GM12892 (cell line): Measurements from ENCODE around the gene PTPN13.
"Not testable (repeated sequence)": the region's sequence is repeated elsewhere in the genome, so short reads cannot be mapped to it uniquely, and the experiment has no call there.

Source experiments
- DNase-seq: peaks from one replicate; pipeline ENCODE4 v3.0.0; 2011; ENCODE audit not compliant: insufficient read length
- FAIRE-seq: peaks from 2 replicates; lab custom pipeline; 2011; peaks lifted over from hg19 to GRCh38; lab: Jason Lieb, UNC
- POLR2A ChIP-seq: IDR thresholded peaks from 2 replicates; pipeline ENCODE4 v1.6.1; 2011; ENCODE audit warnings: low read depth, low read length, control low read depth
- POLR2AphosphoS5 ChIP-seq: IDR thresholded peaks from 2 replicates; pipeline ENCODE4 v1.6.1; 2011; ENCODE audit warnings: low read depth, low read length, control low read depth
- TAF1 ChIP-seq: IDR thresholded peaks from 2 replicates; pipeline ENCODE4 v1.6.1; 2011; ENCODE audit warnings: low read depth, mild to moderate bottlenecking, control low read depth, low read length, borderline replicate concordance

Gene PTPN13

GRCh38 chr4:86653237-86653865, 59.2 kb downstream of the PTPN13 start:
- DNase-seq (no peak), FAIRE-seq (no peak)
- TF ChIP-seq POLR2AphosphoS5 (no peak), TAF1 (no peak), POLR2A (no peak)

GRCh38 chr4:86656781-86657180, 62.7 kb downstream of the PTPN13 start:
- not testable (repeated sequence) for DNase-seq, FAIRE-seq

GRCh38 chr4:86657382-86657781, 63.3 kb downstream of the PTPN13 start:
- FAIRE-seq, result no peak
- TF ChIP-seq POLR2A, result no peak
- no peak for TF ChIP-seq TAF1
- TF ChIP-seq POLR2AphosphoS5, result no peak

GRCh38 chr4:86657910-86658309, 63.8 kb downstream of the PTPN13 start:
- DNase-seq (no peak), FAIRE-seq (no peak)
- no peak for TF ChIP-seq TAF1
- TF ChIP-seq POLR2AphosphoS5, result no peak
- TF ChIP-seq POLR2A, result no peak

More at GRCh38 chr4:86657382-86657781, 63.3 kb downstream of the PTPN13 start:
- no peak for DNase-seq

- FAIRE-seq, result no peak
- TF ChIP-seq POLR2A (no peak), POLR2AphosphoS5 (no peak)
- DNase-seq, result no peak
Measured at GRCh38 chr4:86660401-86660800, 66.3 kb downstream of the PTPN13 start.

- TF ChIP-seq POLR2AphosphoS5 (no peak), POLR2A (no peak), TAF1 (no peak)
- DNase-seq (no peak), FAIRE-seq (no peak)
Measured at GRCh38 chr4:86661006-86661405, 66.9 kb downstream of the PTPN13 start.

GRCh38 chr4:86661418-86661817, 67.3 kb downstream of the PTPN13 start:
- FAIRE-seq (no peak), DNase-seq (no peak)
- TF ChIP-seq TAF1, result no peak
- no peak for TF ChIP-seq POLR2AphosphoS5
- no peak for TF ChIP-seq POLR2A

- no peak for FAIRE-seq
- no peak for TF ChIP-seq POLR2A
- TF ChIP-seq POLR2AphosphoS5, result no peak
- DNase-seq, result no peak
Measured at GRCh38 chr4:86664959-86665358, 70.8 kb downstream of the PTPN13 start.

- DNase-seq, result no peak
- FAIRE-seq, result no peak
- TF ChIP-seq TAF1, result no peak
- no peak for TF ChIP-seq POLR2A
- TF ChIP-seq POLR2AphosphoS5, result no peak
Measured at GRCh38 chr4:86670298-86670697, 76.2 kb downstream of the PTPN13 start.

- FAIRE-seq (no peak), DNase-seq (no peak)
- no peak for TF ChIP-seq TAF1
- TF ChIP-seq POLR2AphosphoS5, result no peak
- no peak for TF ChIP-seq POLR2A
Measured at GRCh38 chr4:86670756-86671155, 76.6 kb downstream of the PTPN13 start.

- FAIRE-seq, result no peak
- no peak for DNase-seq
- no peak for TF ChIP-seq POLR2A
Measured at GRCh38 chr4:86675548-86675947, 81.4 kb downstream of the PTPN13 start.

- no peak for DNase-seq
- TF ChIP-seq TAF1, result no peak
- no peak for TF ChIP-seq POLR2AphosphoS5
- TF ChIP-seq POLR2A, result no peak
- FAIRE-seq, result no peak
Measured at GRCh38 chr4:86678796-86679195, 84.7 kb downstream of the PTPN13 start.

- no peak for FAIRE-seq
- no peak for DNase-seq
- TF ChIP-seq POLR2AphosphoS5 (no peak), POLR2A (no peak), TAF1 (no peak)
Measured at GRCh38 chr4:86679441-86679840, 85.3 kb downstream of the PTPN13 start.

GRCh38 chr4:86683167-86683566, 89.1 kb downstream of the PTPN13 start:
- FAIRE-seq (no peak), DNase-seq (no peak)
- TF ChIP-seq TAF1 (no peak), POLR2A (no peak), POLR2AphosphoS5 (no peak)

- DNase-seq (no peak), FAIRE-seq (no peak)
- no peak for TF ChIP-seq POLR2AphosphoS5
- TF ChIP-seq TAF1, result no peak
- no peak for TF ChIP-seq POLR2A
Measured at GRCh38 chr4:86683983-86684382, 89.9 kb downstream of the PTPN13 start.
